ENCODE measurements around the gene MAPK13.

DNA sequence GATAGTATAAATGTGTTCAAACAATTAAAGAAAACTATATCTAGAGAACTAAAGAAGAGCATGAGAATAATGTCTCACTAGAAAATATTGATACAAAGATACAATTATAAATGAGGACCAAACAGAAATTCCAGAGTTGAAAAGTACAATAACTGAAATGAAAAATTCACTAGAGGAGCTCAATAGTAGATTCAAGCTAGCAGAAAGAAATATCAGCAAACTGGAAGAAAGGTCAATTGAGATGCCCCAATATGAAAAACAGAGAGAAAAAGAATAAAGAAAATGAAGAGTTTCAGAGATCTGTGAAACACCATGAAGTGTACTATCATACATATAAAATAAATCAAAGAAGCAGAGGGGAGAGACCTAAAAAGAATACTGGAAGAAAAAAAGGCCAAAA, 48.2 kb downstream of the MAPK13 start:
- TF ChIP-seq, protein P1, sequence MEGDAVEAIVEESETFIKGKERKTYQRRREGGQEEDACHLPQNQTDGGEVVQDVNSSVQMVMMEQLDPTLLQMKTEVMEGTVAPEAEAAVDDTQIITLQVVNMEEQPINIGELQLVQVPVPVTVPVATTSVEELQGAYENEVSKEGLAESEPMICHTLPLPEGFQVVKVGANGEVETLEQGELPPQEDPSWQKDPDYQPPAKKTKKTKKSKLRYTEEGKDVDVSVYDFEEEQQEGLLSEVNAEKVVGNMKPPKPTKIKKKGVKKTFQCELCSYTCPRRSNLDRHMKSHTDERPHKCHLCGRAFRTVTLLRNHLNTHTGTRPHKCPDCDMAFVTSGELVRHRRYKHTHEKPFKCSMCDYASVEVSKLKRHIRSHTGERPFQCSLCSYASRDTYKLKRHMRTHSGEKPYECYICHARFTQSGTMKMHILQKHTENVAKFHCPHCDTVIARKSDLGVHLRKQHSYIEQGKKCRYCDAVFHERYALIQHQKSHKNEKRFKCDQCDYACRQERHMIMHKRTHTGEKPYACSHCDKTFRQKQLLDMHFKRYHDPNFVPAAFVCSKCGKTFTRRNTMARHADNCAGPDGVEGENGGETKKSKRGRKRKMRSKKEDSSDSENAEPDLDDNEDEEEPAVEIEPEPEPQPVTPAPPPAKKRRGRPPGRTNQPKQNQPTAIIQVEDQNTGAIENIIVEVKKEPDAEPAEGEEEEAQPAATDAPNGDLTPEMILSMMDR (IDR thresholded peaks at IDR 0.05; ENCODE audit: low read length): no peak
- TF ChIP-seq EZH2phosphoT487 (IDR thresholded peaks at IDR 0.05; ENCODE audit: low read length) (no peak), EZH2 (optimal IDR thresholded peaks at IDR 0.05; ENCODE audit: low read depth, low read length) (no peak)
